Kidney glomerular epithelial cell (primary cell): Measurements from ENCODE around the gene CPAMD8.
A peak's percentile ranks its signal among the peaks of the same experiment; 100 is the strongest.

Experiments used
- DNase-seq: peaks from one replicate; lab custom pipeline; 2025; lab: John Stamatoyannopoulos, UW

Gene CPAMD8

DNA sequence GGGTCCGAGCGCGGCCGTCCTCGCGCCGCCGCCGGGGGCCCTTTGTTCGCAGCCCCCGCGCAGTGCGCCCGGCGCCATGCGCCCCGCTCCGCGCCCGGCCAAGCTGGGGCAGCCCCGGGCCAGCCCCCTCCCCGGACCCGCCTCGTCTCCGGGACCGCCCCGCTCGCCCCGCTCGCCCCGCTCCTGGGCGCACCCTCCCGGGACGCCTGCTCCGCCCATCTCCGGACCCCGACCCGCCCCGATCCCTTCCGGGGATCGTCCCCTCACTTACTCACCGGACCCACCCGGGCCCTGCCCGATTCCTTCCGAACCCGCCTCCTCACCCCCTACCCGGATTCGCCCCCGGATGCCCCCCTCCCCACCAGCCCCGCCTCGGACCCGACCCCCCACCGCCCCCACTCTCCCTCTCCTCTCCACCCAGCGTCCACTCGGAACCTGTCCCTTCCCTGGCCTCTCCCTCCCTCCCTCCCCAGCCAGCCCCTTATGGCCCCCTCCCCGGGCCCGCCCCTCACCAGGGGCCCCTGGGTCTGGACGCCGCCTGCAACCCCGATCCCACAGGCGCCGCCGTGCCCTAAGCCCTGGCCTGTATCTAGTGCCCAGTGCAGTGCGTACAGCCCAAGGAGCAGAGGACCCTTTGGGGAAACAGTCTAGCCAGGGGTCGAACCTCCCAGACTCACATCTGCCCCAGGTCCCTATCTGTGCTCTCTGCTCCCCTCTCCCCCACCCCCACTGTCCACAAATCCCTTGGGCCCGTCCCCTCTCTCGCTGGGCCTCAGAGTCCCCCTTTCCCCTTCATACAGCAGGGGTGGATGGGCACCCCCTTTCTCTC lies at the start of gene CPAMD8:
Gene CPAMD8 (minus strand): TSS at position 105 of the 829 bp plus-strand sequence. CDS start 168 bp downstream, outside the sequence.
- DNase-seq = no peak

DNA sequence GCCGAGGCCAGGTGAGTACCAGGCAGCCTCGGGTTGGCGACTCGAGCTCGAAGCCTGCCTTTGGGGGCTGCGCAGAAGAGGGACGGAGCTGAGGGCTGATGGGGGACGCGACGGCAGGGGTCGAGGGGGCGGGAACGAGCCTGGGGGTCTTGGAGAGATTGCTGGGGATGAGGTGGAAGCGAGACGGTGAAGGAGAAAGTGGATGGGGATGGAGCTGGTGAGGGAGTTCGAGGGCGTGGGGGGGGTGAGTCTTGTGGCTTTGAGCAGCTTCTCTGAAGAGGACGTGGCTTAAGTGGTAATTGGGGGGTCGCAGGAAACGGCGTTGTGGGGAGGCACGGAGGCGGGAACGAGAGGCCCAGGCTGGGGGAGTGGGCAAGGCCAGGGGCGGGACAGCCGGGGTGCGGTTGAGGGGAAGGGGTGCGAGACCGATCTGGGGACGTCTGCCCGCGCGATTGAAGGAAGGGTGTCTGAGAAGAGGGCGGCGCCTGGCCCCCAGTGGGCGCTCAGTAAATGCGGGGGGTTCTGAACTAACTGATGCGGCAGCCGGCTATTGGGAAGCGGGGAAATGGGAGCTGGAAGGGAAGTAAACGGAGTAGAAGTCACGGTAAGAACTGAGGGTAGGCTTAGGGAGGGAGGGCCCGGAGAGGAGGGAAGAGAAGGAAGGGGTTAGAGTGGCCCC lies 49.4 kb upstream of the CPAMD8 start:
- no peak for DNase-seq

DNA sequence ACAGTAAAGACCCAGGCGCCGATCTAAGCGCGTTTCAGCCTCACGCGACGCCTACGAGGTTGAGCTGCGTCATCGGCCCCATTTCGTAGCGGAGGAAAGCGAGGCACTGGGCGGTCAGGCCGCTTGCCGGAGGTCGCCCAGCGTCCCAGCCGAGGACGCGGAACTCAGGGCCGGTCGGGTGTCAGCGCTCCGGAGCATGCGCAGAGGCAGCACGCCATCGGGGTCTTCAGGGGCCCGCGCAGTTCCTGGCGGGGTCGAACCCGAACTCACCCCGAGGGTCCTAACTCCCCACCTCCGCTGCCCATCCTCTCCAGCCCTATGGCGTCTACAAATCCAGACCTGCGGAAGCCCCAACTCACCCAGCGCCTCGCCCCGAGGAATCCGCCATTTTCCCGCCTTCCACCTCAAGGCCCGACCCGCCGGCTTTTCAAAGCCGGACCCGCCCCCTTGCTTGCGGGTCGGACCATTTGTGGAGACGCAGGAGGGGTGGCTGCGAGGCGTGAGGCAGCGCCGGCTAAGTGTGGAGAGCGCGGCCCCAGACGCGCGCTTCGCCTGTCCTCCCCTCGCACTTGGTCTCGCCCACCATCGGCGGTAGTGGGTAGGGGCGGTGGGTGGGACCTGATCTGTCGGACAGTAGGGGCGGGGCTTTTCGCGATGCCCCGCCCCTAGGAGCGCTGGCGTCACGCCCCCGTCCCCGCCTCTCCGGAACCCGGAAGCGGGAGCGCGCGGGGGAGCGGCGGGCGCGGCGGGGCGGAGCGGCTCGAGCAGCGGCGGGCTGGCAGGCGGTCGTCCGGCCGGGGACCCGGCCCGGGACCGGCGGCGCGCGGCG lies 48.6 kb upstream of the CPAMD8 start, which contains the start of the genes HAUS8 and MYO9B:
Gene HAUS8 (minus strand): TSS at position 418 of the 829 bp plus-strand sequence. CDS start 30 bp downstream, at position 388.
Gene MYO9B (plus strand): TSS at position 743 of the 829 bp plus-strand sequence. CDS start 25,941 bp downstream, outside the sequence.
- peak; percentile 98 for DNase-seq

DNA sequence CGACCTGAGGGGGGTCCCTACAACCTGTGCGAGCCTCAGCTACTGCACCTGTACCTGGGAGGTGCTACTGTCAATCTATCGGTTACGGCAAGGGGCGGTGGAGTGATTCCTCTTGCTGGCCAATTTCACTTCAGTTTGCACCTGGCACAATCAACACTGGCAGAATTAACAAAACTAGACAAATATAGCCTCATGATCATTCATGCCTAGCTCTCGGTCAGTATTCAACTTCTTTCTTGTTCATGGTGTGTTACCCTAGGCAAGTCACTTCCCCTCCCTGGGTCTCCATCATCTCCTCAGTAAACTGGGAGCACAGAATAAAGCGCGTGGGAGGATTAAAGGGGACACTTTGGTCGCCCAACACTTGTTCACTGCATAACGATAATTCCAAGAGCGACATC lies 48.0 kb upstream of the CPAMD8 start:
- no peak for DNase-seq

- no peak for DNase-seq
Observed at GRCh38 chr19:17073869-17074633, 47.4 kb upstream of the CPAMD8 start.

DNA sequence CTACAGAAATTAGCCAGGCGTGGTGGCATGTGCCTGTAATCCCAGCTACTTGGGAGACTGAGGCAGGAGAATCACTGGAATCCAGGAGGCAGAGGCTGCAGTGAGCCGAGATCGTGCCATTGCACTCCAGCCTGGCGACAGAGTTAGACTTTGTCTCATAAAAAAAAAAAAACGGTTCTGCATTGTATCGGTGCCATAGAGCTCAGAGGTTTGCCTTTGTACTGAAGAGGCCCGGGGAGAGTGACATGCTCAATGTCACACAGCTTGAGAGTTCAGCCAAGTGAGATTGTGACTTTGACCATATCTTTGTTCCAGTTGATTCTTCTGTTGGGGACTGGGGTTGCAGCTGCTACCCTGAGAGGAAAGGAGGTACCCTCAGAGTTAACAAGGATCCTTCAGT lies 44.3 kb upstream of the CPAMD8 start:
- DNase-seq = no peak

DNA sequence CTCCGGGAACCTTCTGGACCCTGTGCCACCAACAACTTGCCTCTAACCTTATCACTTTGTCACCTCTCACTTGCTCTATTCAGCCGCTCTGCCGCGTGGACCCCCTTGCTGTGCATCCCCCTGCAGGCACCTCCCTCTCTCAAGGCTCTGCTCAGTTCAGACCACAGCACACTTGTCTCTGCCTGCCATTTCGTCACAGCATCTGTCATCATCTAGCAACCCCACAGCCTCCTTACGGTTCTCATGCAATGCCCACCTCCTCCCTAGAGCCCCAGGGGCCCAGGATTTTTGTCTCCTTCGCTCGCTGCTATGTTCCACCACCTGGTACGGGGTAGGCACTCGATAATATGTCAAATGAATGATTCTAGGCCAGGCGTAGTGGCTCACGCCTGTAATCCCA lies 43.8 kb upstream of the CPAMD8 start:
- no peak for DNase-seq

DNA sequence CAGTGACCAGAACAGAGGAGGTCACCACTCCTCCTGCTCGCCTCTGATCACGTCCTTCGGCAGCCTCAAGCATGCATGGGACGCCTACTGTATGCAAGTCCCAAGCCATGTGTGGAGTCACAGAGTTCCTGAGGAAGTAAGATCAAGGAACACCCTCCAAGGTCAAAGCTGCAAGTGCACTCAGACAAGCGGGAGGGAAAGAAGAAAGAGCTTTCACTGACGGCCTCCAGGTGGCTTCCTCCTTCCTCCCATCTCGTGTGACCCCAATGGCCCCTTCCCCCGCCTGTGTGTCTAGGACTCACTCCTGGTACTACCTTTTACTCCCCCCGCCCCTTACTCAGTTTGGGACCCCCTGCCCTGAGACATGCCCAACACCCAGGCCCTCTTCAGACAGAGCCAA lies 42.6 kb upstream of the CPAMD8 start:
- DNase-seq = no peak

DNA sequence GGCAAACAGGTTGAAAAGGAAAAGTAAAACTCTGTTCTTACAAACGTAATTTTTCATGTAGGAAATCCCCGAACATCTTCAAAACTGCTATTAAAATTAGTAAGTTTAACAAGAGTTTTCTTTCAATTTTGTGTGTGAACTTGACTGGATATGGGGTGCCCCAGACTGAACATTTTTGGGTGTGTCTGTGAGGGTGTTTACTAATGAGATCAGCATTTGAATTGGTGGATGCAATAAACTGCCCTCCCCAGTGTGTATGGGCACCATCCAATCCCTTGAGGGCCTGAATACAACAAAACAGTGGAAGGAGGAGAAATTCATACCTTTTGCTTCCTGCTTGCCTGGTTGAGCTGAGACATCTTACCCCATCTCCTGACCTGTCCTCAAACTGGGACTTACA lies 36.8 kb upstream of the CPAMD8 start:
- DNase-seq = no peak

DNA sequence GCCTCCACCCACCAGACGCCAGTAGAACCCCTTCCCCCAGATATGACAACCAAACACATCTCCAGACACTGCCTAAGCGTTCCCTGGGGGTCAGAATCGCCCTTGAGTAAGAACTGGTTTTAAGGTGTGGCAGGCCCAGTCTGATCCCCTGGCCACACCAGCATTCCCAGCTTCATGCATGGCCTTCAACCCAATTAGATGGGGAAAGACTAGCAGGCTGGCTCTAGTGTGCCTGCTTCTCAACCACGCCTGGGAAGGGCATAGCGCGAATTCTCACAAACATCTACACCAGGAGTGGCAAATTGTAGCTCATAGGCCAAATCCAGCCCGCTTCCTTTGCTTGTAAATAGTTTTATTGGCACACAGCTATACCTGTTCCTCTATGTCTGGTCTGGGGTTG lies 35.1 kb upstream of the CPAMD8 start:
- no peak for DNase-seq

DNA sequence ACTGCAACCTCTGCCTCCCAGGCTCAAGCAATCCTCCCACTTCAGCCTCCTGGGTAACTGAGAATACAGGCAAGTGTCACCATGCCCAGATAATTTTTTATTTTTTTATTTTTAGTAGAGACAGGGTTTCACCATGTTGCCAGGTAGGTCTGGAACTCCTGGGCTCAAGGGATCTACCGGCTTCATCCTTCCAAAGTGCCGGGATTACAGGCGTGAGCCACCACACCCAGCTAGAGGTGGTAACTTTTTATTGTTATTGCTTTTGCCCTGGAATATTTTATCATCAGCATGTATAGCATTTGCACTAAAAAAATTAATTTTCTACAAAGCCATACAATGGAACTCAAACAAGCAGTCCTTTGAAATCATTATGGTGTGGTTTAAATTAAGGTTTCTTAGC lies 34.6 kb upstream of the CPAMD8 start:
- DNase-seq = no peak

DNA sequence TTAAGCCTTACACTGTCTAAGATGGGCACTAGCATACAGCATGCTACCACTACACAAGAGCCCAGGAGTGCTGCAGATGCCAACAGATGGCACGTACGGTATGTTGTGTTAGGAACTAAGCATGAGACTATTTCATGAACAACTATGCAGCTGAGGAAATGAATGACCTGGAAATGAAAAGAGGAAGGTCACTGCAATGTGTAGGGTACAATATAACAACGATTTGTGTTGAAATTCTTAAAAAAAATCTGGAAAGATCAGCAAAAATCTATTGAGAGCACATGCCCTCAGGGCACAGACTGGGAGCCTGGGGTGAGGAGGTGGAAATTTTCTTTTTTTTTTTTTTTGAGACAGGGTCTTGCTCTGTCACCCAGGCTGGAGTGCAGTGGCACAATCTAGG lies 34.2 kb upstream of the CPAMD8 start:
- no peak for DNase-seq

GRCh38 chr19:17058236-17058635 lies 31.6 kb upstream of the CPAMD8 start:
- no peak for DNase-seq

GRCh38 chr19:17055636-17056035 lies 29.0 kb upstream of the CPAMD8 start:
- no peak for DNase-seq

- DNase-seq = no peak
Observed at GRCh38 chr19:17054746-17055145, 28.1 kb upstream of the CPAMD8 start.

DNA sequence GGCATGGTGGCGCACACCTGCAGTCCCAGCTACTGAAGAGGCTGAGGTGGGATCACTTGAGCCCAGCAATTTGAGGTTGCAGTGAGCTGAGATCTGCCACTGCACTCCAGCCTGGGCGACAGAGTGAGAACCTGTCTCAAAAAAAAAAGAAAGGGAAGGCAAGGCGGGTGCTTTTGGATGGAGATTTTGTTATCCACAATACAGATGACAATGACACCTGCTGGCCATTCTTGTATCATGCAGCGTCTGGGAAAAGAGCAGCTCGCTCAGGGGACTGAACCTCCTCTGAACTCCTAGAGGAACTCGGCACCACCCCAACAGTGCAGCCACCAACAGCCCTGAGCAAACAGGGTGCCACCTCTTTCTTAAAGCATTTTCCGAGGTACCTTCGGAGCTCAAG lies 25.8 kb upstream of the CPAMD8 start:
- peak; percentile 20 for DNase-seq

DNA sequence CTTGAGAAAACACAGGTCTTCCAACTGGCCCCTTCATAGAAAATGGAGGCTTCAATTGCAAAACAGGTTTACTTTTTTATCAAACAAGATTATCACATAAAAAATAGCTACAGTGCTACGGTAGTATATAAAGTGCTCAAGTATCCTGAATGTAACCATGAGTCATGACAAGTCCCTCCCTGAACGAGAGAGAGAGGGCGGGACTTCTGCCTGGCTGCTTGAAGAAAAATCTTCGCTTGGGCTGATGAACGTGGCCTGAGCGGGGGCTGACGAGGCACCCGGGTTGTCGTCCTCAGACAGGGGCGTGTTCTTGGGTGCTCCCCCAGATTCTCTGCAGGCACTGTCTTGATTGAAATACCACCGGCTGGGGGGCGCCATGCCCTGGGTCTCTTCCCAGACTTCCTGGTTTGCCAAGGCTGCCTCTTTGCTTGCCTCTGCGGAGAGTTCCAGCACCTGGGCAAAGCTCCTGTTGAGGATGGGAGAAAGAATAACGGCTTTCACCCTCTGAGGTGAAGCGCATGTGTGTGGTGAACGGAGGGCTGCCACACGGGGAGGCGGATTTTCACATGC lies 23.2 kb upstream of the CPAMD8 start:
- no peak for DNase-seq

GRCh38 chr19:17048885-17049453 lies 22.4 kb upstream of the CPAMD8 start:
- DNase-seq = no peak

DNA sequence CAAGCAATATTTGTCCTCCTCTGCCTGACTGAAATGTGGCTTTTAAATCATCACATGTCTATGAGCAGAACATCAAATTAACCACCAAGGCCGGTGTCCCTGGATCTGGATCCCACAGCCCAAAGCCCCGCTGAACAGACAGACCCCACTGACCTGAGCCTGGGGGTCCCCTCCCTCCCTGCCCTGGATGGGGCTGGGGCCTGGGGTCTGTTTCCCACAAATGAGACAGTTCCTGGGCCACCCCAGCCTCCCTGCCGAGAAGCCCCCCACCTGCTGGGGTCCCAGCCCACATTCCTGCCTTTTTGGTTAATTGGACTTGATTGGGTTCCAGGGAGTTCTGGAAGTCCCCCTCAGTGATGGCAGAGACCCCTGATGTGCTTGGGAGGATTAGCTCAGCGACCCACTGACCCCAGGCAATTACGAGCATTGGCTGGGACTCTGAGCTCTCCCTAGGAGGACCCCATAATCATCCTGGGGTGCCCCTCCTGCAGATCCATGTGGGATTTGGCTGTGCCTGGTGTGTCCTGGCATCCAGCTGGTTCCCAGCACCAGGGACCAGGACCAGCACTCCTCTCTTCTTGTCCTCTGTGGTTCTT lies 19.4 kb upstream of the CPAMD8 start:
- no peak for DNase-seq

DNA sequence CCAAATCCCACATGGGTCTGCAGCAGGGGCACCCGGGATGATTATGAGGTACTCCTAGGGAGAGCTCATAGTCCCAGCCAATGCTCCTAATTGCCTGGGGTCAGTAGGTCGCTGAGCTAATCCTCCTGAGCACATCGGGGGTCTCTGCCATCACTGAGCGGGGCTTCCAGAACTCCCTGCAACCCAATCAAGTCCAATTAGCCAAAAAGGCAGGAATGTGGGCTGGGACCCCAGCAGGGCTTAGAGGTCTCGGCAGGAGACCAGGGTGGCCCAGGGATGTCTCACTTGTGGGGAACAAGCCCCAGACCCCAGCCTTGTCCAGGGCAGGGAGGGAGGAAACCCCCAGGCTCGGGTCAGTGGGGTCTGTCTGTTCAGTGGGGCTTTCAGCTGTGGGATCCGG lies 17.1 kb upstream of the CPAMD8 start:
- DNase-seq = no peak
